Measurements from ENCODE around the gene TMEFF1. TPM values are rescaled to one million over a fixed set of nuclear protein-coding genes. Genes with fewer than 3 reads are reported as not detected.

TMEFF1 gene, protein sequence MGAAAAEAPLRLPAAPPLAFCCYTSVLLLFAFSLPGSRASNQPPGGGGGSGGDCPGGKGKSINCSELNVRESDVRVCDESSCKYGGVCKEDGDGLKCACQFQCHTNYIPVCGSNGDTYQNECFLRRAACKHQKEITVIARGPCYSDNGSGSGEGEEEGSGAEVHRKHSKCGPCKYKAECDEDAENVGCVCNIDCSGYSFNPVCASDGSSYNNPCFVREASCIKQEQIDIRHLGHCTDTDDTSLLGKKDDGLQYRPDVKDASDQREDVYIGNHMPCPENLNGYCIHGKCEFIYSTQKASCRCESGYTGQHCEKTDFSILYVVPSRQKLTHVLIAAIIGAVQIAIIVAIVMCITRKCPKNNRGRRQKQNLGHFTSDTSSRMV
- total RNA-seq (1 to 10 TPM in 1 of 4 donors, under 1 TPM in 1, not detected in 2; 0.68 to 6.1 TPM), polyA plus RNA-seq (under 1 TPM in 1 of 3 donors, not detected in 2; 0.16 TPM)

GRCh38 chr9:100472788-100473275, at the start of gene TMEFF1:
TMEFF1 (plus strand) TSS chr9:100473149; CDS start chr9:100473545, 396 bp downstream.
- no peaks in the 10 kb centered on the region for H3K9me3 ChIP-seq
- peak within 1 kb of the TSS; percentile 43 to 77 (median 66) for H3K4me3 ChIP-seq
- H3K27ac ChIP-seq: peak within 1 kb of the TSS in 2 of 4 donors; percentile 11 to 28
- peaks cover 0 to 11% (median 8%) of the 10 kb centered on the region in 3 donors for H3K27me3 ChIP-seq
- peaks cover 0 to 14% (median 13%) of the 10 kb centered on the region in 4 donors for H3K4me1 ChIP-seq
- intact Hi-C loops (cut with DNase I): no loop called here
- TF ChIP-seq POLR2A (IDR thresholded peaks at IDR 0.05): no peak
- TF ChIP-seq POLR2AphosphoS5 (IDR thresholded peaks at IDR 0.05): no peak
- TF ChIP-seq CTCF (IDR thresholded peaks at IDR 0.05): no peak
- TF ChIP-seq EP300 (IDR thresholded peaks at IDR 0.05): no peak
- no peak for DNase-seq
- no peaks in the 10 kb centered on the region for H3K36me3 ChIP-seq
- WGBS, 2 donors: 1 to 2% methylated on average over 54 of the region's 54 CpGs

DNA sequence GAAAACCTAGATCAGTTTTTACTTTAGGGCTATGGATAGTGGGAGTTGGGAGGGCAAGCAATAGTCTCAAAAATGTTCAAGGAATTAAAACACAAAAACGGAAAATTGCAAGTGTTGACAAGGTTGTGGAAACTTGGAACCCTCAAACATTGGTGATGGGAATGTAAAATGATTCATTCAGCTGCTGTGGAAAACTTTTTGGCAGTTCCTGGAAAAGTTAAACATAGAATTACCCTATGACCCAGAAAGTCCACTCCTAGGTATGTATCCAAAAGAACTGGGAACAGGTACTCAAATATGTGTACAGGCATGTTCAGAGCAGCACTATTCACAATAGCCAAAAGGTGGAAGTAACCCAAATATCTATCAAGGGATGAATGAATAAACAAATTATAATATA, 47.2 kb upstream of the TMEFF1 start:
- intact Hi-C loops (cut with DNase I): loop anchor here (2.0 to 10.0 kb wide), 3 partner anchors 13 to 601 kb away; partner anchors contain the start of genes NR4A3 and TEX10
- DNase-seq: no peak
- peaks cover 0 to 39% (median 32%) of the 10 kb centered on the region in 4 donors for H3K4me1 ChIP-seq
- no peaks in the 10 kb centered on the region for H3K9me3 ChIP-seq
- H3K36me3 ChIP-seq: no peaks in the 10 kb centered on the region
- peak overlapping the region; percentile 92 to 96 (median 94) for H3K27ac ChIP-seq
- 27 to 57% methylated on average over 1 of the region's 1 CpG for WGBS, 2 donors
- H3K4me3 ChIP-seq: no peak overlapping the region
- peak in 1 of 4 donors; percentile 59 for TF ChIP-seq POLR2AphosphoS5 (IDR thresholded peaks at IDR 0.05)
- no peak for TF ChIP-seq CTCF (IDR thresholded peaks at IDR 0.05)
- peak in 1 of 4 donors; percentile 1 for TF ChIP-seq EP300 (IDR thresholded peaks at IDR 0.05)
- TF ChIP-seq POLR2A (IDR thresholded peaks at IDR 0.05): no peak
- H3K27me3 ChIP-seq: no peaks in the 10 kb centered on the region

DNA sequence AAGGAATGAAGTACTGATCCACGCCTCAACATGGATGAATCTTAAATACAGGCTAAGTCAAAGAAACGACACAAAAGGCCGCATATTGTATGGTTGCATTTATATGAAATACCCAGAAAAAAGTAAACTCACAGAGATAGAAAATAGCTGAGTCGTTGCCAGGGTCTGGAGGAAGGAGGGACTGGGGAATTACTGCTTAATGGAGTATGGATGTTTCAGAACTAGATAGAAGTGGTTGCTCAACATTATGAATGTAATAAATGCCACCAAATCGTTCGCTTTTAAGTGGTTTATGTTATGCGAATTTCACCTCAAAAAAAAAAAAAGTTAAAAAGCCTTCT, 46.8 kb upstream of the TMEFF1 start:
- DNase-seq: no peak
- no peak for TF ChIP-seq POLR2A (IDR thresholded peaks at IDR 0.05)
- TF ChIP-seq CTCF (IDR thresholded peaks at IDR 0.05): no peak
- TF ChIP-seq EP300 (IDR thresholded peaks at IDR 0.05): no peak
- TF ChIP-seq POLR2AphosphoS5 (IDR thresholded peaks at IDR 0.05): no peak
- Histone ChIP-seq H3K9me3 (no peaks in the 10 kb centered on the region), H3K4me1 (peaks cover 0 to 39% (median 32%) of the 10 kb centered on the region in 4 donors), H3K36me3 (no peaks in the 10 kb centered on the region), H3K4me3 (peak overlapping the region in 3 of 4 donors; percentile 91 to 96 (median 93)), H3K27ac (peak overlapping the region; percentile 92 to 96 (median 94)), H3K27me3 (no peaks in the 10 kb centered on the region)
- intact Hi-C loops (cut with DNase I): loop anchor here (2.0 to 10.0 kb wide), 3 partner anchors 13 to 601 kb away; partner anchors contain the start of genes NR4A3 and TEX10
- WGBS, 2 donors: 26 to 42% methylated on average over 7 of the region's 7 CpGs

DNA sequence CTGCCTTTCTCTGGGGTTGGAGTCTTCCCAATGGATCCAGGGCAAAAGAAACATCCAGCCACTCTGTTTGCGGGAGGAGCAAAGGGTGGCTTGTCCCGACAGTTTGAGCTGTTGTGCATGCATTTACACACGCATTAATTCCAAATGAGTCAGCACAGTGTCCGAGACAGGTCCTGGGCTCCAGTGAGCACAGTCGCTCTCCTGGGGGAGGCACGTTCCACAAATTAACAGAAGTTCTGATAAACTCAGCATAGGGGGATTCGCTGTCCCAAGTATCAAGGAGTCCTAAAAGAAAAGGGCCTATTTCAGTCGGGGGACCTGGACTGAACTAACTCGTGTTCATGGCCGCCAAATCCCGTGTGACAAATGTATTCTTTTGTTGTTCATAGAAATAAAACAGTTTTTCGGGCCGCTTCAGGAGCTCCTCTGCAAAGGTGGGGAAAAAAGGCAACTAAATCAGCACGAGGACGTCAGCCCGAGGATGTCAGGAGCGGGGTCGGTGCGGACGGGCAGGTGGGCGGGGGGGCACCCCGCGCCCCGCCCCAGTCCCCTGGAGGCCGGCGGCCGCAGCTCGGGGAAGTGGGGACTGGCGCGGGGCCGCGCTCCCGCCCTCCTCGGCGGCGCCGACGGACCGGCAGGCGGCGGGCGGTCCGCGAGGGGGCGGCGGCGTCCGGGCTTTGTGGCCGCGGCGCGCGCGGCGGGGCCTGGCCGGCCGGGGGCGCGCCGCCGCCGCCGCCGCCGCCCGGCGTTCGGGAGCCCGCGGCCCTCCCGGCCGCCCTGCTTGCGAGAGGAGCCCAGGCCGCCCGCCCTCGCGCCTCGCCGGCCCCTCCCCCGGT, 46.2 kb upstream of the TMEFF1 start, which contains the start of gene MSANTD3:
Gene MSANTD3 (plus strand): TSS at position 614 of the 836 bp plus-strand sequence. CDS start 14,796 bp downstream, outside the sequence.
- 1% methylated on average over 80 of the region's 80 CpGs for WGBS, 2 donors
- Histone ChIP-seq H3K4me3 (peak within 1 kb of the TSS; percentile 83 to 96 (median 92)), H3K27ac (peak within 1 kb of the TSS; percentile 92 to 98 (median 96)), H3K4me1 (peaks cover 0 to 39% (median 32%) of the 10 kb centered on the region in 4 donors), H3K27me3 (no peaks in the 10 kb centered on the region), H3K9me3 (no peaks in the 10 kb centered on the region), H3K36me3 (no peaks in the 10 kb centered on the region)
- peak in 3 of 4 donors; percentile 26 to 74 (median 42) for TF ChIP-seq POLR2AphosphoS5 (IDR thresholded peaks at IDR 0.05)
- TF ChIP-seq POLR2A (IDR thresholded peaks at IDR 0.05): no peak
- TF ChIP-seq CTCF (IDR thresholded peaks at IDR 0.05): peak in 1 of 4 experiments; percentile 18
- peak; percentile 77 for DNase-seq
- intact Hi-C loops (cut with DNase I): loop anchor here (2.0 to 10.0 kb wide), 3 partner anchors 14 to 602 kb away; partner anchors contain the start of genes NR4A3 and TEX10

Measured in sigmoid colon (tissue), 7 donors.